ENCODE measurements around the gene NAA38. TPM values are rescaled to one million over a fixed set of nuclear protein-coding genes. Genes with fewer than 3 reads are reported as not detected.

NAA38 gene
- total RNA-seq, 1 donor from 2014 or later, result 60.2 TPM

- H3K36me3 ChIP-seq (ENCODE audit: insufficient read depth, low read length), result peaks cover 14% of the 10 kb centered on the region
- no peaks in the 10 kb centered on the region for H3K36me3 Mint-ChIP-seq (ENCODE audit: low read depth, unreplicated experiment)
- peak overlapping the region; percentile 83 for H3K4me2 ChIP-seq (ENCODE audit: low read length)
- H3K4me3 ChIP-seq (ENCODE audit: insufficient read depth, low read depth, low read length), result peak overlapping the region; percentile 49
- H3K27me3 ChIP-seq (ENCODE audit: insufficient read depth, low read length), result no peaks in the 10 kb centered on the region
- H3K4me1 Mint-ChIP-seq (ENCODE audit: low read depth, unreplicated experiment), result no peaks in the 10 kb centered on the region
- peak overlapping the region; percentile 15 for H3K27ac Mint-ChIP-seq (ENCODE audit: unreplicated experiment)
- no peaks in the 10 kb centered on the region for H3K9me3 Mint-ChIP-seq (ENCODE audit: unreplicated experiment)
- no peaks in the 10 kb centered on the region for H3K27me3 Mint-ChIP-seq (ENCODE audit: low read depth, unreplicated experiment)
- H4K20me1 ChIP-seq (ENCODE audit: insufficient read depth, low read length), result peaks cover 12% of the 10 kb centered on the region
- peak overlapping the region; percentile 8 for H2AFZ ChIP-seq (ENCODE audit: low read depth, low read length)
- DNase-seq (ENCODE audit: low read depth), result peak; percentile 45
- no peak for FAIRE-seq
- H3K4me1 ChIP-seq (ENCODE audit: insufficient read depth, low read length), result peaks cover 26% of the 10 kb centered on the region
- TF ChIP-seq EZH2 (IDR thresholded peaks at IDR 0.05; ENCODE audit: insufficient read depth, low read length) (no peak), CTCF (IDR thresholded peaks at IDR 0.05; ENCODE audit: insufficient read depth, low read depth, low read length) (no peak)
- H3K79me2 ChIP-seq (ENCODE audit: insufficient read depth, low read length), result peaks cover 23% of the 10 kb centered on the region
- peak overlapping the region; percentile 75 for H3K9ac ChIP-seq (ENCODE audit: low read length)
- peak overlapping the region; percentile 8 for H3K27ac ChIP-seq (ENCODE audit: low read depth, low read length)
- H3K4me3 Mint-ChIP-seq (ENCODE audit: unreplicated experiment), result peak overlapping the region; percentile 82
- H3K9me3 ChIP-seq (ENCODE audit: insufficient read depth, low read depth, low read length), result no peaks in the 10 kb centered on the region
Observed at GRCh38 chr17:7883781-7884386, 26.5 kb upstream of the NAA38 start.

GRCh38 chr17:7882629-7883028, 25.3 kb upstream of the NAA38 start:
- H3K4me1 Mint-ChIP-seq (ENCODE audit: low read depth, unreplicated experiment), result no peaks in the 10 kb centered on the region
- no peaks in the 10 kb centered on the region for H3K9me3 Mint-ChIP-seq (ENCODE audit: unreplicated experiment)
- DNase-seq (ENCODE audit: low read depth) (no peak), FAIRE-seq (no peak)
- H3K4me2 ChIP-seq (ENCODE audit: low read length), result peak overlapping the region; percentile 12
- H4K20me1 ChIP-seq (ENCODE audit: insufficient read depth, low read length), result no peaks in the 10 kb centered on the region
- no peaks in the 10 kb centered on the region for H3K36me3 Mint-ChIP-seq (ENCODE audit: low read depth, unreplicated experiment)
- H3K79me2 ChIP-seq (ENCODE audit: insufficient read depth, low read length), result peaks cover 12% of the 10 kb centered on the region
- no peaks in the 10 kb centered on the region for H3K27me3 ChIP-seq (ENCODE audit: insufficient read depth, low read length)
- no peak overlapping the region for H3K4me3 ChIP-seq (ENCODE audit: insufficient read depth, low read depth, low read length)
- H3K4me3 Mint-ChIP-seq (ENCODE audit: unreplicated experiment), result no peak overlapping the region
- H3K27ac ChIP-seq (ENCODE audit: low read depth, low read length), result no peak overlapping the region
- peaks cover 14% of the 10 kb centered on the region for H3K36me3 ChIP-seq (ENCODE audit: insufficient read depth, low read length)
- TF ChIP-seq EZH2 (IDR thresholded peaks at IDR 0.05; ENCODE audit: insufficient read depth, low read length), result no peak
- TF ChIP-seq CTCF (IDR thresholded peaks at IDR 0.05; ENCODE audit: insufficient read depth, low read depth, low read length), result no peak
- H2AFZ ChIP-seq (ENCODE audit: low read depth, low read length), result no peak overlapping the region
- H3K27ac Mint-ChIP-seq (ENCODE audit: unreplicated experiment), result no peak overlapping the region
- no peaks in the 10 kb centered on the region for H3K27me3 Mint-ChIP-seq (ENCODE audit: low read depth, unreplicated experiment)
- H3K4me1 ChIP-seq (ENCODE audit: insufficient read depth, low read length), result peaks cover 13% of the 10 kb centered on the region
- H3K9ac ChIP-seq (ENCODE audit: low read length), result no peak overlapping the region
- no peaks in the 10 kb centered on the region for H3K9me3 ChIP-seq (ENCODE audit: insufficient read depth, low read depth, low read length)

- Histone ChIP-seq H3K27ac (ENCODE audit: low read depth, low read length) (no peak overlapping the region), H4K20me1 (ENCODE audit: insufficient read depth, low read length) (no peaks in the 10 kb centered on the region), H3K27me3 (ENCODE audit: insufficient read depth, low read length) (no peaks in the 10 kb centered on the region), H2AFZ (ENCODE audit: low read depth, low read length) (no peak overlapping the region), H3K9ac (ENCODE audit: low read length) (peak overlapping the region; percentile 25), H3K4me3 (ENCODE audit: insufficient read depth, low read depth, low read length) (no peak overlapping the region), H3K9me3 (ENCODE audit: insufficient read depth, low read depth, low read length) (no peaks in the 10 kb centered on the region), H3K4me1 (ENCODE audit: insufficient read depth, low read length) (peaks cover 13% of the 10 kb centered on the region), H3K4me2 (ENCODE audit: low read length) (peak overlapping the region; percentile 12), H3K36me3 (ENCODE audit: insufficient read depth, low read length) (peaks cover 14% of the 10 kb centered on the region), H3K79me2 (ENCODE audit: insufficient read depth, low read length) (peaks cover 12% of the 10 kb centered on the region)
- Mint-ChIP-seq H3K4me3 (ENCODE audit: unreplicated experiment) (no peak overlapping the region), H3K27ac (ENCODE audit: unreplicated experiment) (no peak overlapping the region), H3K27me3 (ENCODE audit: low read depth, unreplicated experiment) (no peaks in the 10 kb centered on the region), H3K36me3 (ENCODE audit: low read depth, unreplicated experiment) (no peaks in the 10 kb centered on the region), H3K4me1 (ENCODE audit: low read depth, unreplicated experiment) (no peaks in the 10 kb centered on the region), H3K9me3 (ENCODE audit: unreplicated experiment) (no peaks in the 10 kb centered on the region)
- no peak for FAIRE-seq
- no peak for DNase-seq (ENCODE audit: low read depth)
- TF ChIP-seq EZH2 (IDR thresholded peaks at IDR 0.05; ENCODE audit: insufficient read depth, low read length), result no peak
- TF ChIP-seq CTCF (IDR thresholded peaks at IDR 0.05; ENCODE audit: insufficient read depth, low read depth, low read length), result no peak
Observed at GRCh38 chr17:7882068-7882467, 24.7 kb upstream of the NAA38 start.

All from astrocyte (in vitro differentiated cells and primary cell).